NOMO-1 treated with dmso at 0.1 percent for 144 hours (cell line): ENCODE data around the gene CSF2RB.
"Not testable (repeated sequence)": the region's sequence is repeated elsewhere in the genome, so short reads cannot be mapped to it uniquely, and the experiment has no call there.

Experiments
- DNase-seq: peaks from one replicate; lab custom pipeline; 2025; ENCODE audit not compliant: unreplicated experiment; lab: John Stamatoyannopoulos, UW

The CSF2RB gene

DNA sequence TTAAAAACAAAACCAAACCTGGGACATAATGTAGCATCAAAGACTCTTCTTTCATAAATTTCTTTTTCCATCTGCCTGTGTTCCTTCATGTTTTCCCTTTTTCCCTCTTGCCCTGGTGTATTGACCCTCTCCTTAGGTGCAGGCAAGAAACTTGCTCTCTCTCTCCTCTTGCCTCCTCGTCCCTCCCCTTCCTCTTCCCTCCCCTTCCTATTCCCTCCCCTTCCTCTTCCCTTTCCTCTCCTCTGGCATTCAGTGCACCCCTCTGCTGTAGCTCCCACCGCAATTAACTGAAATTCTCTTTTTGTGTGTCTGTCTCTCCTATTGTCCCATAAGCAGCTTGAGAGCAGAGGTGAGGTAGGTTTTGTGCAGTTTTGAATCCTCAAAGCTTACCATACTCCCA, 49.9 kb downstream of the CSF2RB start:
- no peak for DNase-seq

DNA sequence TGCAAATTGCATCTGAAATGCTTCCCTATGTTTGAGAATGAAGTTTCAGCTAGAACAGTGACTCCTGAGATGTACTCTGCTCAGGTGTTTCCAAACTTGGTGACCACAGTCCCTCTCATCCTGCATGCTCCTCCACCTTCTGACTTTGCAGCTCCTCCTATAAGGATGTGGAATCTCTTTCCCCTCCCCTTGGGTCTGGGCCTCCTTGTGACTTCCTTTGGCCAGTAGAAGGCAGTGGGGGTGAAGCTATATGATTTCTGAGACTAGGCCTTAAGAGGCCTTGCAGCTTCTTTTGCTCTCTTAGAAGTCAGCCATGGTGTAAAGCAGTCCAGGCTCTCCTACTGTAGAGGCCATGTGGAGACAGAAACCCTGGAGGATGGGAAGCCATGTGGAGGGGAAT, 50.7 kb downstream of the CSF2RB start:
- no peak for DNase-seq

DNA sequence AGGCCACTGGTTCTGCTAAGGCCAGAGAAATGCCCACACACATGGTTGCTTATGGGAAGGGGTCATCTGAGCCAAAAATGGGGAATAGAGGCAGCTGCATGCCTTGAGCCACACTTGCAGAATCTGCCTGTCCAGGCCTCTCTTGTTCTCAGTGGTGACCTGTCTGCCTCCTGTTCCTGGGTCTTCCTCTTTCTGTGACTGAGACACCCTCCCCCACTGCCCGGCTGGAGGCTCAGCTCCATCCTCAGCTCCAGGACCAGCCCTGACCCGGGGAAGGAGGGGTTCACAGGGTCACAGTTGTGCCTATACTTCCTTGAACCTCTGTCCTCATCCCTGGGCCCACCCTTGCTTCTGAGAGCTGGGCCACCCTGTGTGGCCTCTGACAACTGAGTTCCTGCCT, 52.3 kb downstream of the CSF2RB start:
- DNase-seq: no peak

DNA sequence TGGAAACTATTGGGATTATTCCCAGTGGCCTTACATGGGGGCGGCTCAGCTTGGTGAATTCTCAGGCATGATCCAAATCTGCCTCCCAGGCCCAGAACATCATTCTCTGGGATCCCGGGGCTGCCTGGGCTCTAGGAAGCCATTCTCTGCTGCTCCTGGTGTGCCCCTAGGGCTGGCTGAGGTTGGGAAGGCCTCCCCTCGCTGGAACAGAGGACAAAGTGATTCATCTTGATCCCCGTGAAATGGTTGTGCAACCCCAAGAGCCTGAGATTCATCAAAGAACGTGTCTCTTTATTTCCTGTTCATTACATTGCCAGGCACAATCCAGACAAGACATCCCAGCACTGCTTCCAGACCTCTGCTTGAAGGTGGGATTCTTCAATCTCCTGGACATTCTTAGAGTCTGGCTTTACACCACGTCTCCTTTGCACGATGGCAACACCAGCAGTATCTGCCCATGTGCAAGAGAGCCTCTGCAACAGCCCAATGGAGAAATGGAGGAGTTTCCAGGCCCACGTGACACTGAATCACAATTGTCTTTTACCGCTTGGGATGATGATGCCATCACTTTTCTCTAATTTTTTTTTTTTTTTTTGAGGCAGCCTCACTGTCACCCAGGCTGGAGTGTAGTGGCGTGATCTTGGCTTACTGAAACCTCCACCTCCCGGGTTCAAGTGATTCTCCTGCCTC, 53.6 kb downstream of the CSF2RB start:
- no peak for DNase-seq

DNA sequence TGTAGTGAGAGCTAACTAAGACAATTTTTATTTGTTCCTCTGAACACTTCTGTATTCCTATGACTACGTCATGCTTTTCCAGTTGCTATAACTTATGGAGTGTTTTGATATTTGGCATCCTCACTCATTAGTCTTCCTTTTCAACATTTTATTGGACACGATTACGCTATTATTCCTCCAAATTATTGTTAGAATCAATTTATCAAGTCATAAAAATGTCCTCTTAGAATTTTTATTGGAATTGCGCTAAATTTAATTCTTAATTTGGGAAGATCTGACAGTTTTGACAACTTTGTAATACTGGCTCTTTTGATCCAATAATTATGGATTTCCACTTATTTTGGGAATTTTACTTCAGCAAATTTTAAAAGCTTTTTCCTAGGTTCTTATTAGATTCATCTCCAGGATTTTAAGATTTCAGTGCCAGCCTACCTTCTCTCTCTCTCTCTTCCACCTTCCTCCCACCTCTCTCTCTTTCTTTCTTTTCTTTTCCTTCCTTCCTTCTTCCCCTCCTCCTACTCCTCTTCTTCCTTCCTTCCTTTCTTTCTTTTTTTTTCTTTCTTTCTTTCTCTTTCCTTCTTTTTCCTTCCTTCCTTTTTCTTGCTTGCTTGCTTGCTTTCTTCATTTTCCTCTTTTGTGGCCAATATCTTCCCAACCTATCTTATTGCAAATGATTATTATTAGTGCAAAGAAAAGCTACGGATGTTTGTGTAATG, 55.0 kb downstream of the CSF2RB start:
- DNase-seq: no peak

DNA sequence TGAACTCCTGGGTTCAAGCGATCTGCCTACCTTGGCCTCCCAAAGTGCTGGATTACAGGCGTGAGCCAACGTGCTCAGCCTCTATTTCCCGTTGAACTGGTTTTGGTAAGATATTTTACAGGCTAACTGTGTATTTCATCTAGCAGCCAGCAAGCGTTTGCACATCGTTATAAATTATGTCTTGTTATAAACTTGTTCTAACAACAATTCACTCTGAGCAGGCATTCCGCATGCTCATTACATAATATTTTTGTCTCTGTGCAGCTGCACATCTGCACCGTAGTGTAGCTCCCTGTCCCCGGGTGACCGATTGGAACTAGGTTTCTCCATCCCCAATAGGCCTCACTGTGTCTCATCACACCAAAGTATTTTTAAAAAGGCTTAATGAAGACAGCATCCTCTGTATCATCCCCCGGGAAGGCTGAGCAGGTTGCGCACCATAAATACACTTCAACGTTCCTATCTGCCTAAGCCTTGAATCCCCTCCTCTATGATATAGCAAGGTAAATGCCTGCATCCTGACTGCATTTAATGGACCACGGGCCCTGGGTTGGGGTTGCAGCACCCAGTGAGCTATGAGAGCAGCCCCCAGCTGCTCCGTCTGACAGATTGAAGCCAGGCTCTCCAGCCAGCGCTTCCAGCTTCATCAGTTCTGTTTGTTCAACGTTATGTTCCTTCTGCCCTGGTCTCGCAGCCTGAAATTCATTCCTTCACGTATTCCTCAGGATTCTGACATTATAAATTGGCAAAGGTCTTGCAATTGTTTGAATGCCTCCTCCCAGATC, 58.1 kb downstream of the CSF2RB start:
- no peak for DNase-seq

DNA sequence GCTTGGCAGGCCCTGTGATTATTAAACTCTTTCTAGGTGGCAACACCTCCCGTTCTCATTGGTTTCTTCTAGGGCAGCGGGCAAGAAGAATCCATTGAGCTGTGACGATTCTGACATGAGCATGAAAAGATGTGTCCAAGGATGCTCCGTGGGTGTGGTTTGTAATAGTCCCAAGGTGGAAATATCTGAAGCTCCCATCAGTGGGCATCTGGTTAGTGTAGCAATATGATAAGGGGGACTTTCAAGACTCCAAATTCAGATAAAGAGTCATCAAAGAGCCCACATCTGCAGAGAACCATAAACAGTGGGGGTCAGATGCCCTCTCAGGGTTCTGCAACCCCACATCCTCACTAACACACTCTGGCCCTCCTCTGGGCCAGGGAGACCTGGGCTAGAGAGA, 63.2 kb downstream of the CSF2RB start:
- no peak for DNase-seq

DNA sequence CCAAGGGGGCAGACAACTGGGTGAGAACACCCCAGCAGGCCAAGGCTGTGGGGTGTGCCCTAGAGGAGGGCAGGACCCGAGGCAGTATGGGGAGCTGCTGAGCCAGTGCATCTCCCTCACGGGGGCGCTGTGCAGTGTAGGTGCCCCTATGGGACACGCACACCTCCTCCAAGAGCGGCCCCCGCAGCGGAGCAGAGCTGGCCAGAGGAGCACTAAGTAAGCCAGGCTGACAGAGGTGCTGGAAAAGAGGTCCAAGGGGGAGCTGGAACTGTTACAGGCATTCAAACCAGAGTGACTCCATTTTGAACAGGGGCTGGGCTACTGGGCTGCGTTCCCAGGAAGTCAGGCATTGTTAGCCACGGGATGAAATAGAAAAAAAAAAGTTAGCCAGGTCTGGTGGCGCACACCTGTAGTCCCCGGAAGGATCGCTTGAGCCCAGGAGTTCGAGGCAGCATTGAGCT, 64.0 kb downstream of the CSF2RB start:
- DNase-seq: no peak

DNA sequence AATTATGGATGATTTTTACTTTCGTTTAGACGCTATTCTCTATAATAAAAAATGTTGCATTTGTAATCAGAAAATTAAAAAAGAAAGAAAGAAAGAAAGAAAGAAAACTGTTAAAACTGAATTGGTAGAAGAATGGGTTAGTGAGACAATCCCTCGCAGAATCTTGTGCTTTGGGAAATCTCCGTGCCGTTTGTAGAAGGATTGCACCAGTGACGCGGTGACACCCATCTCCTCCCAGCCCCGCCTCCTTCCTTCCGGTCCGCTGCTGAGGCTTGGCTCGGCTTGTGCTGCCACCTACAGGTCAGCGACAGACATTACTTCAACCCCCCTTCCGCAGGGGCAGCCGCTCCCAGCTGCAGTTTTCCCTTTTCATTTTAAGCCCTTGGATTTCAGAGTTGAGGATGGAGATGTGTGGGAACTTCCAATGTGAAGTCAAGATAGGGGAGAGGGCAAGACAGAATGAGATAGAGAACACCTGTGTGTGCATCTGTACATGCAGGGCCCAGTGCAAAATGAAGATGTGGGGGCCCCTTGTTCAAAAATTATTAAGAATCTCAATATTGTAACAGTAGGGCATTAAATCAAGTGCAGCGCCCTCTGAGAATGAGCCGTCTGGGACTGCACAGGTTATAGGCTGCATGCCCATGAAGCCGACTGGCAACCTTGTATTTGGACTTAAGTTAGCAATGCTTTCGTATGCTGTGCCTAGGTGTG, 64.7 kb downstream of the CSF2RB start:
- DNase-seq: peak; percentile 89

DNA sequence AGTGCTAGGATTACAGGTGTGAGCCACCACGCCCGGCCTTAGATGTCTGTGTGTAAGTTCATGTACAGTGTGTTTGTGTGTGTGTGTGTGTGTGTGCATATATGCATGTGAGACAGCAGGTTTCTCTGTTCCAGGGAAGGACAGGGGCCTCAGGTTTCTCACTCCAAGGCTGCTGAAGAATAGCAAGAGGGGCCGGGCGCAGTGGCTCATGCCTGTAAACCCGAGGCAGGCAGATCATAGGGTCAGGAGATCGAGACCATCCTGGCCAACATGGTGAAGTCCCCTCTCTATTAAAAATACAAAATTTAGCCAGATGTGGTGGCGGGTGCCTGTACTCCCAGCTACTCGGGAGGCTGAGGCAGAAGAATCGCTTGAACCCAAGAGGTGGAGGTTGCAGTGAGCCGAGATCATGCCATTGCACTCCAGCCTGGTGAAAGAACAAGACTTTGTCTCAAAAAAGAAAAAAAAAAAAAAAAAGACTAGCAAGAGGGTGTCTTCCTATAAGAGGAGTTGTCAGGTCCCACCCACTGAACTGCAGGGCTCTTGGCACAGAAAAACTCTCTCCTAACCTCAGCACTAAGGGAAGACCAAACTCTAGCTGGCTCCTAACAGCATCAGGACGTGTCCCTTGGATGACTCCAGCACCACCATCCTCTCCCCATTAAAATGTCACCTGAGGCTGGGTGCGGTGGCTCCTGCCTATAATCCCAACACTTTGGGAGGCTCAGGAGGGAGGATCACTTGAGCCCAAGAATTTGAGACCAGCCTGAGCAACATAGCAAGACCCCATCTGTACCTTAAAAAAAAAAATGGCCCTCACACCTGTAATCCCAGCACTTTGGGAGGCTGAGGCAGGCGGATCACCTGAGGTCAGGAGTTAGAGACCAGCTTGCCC, 65.8 kb downstream of the CSF2RB start:
- DNase-seq: no peak

DNA sequence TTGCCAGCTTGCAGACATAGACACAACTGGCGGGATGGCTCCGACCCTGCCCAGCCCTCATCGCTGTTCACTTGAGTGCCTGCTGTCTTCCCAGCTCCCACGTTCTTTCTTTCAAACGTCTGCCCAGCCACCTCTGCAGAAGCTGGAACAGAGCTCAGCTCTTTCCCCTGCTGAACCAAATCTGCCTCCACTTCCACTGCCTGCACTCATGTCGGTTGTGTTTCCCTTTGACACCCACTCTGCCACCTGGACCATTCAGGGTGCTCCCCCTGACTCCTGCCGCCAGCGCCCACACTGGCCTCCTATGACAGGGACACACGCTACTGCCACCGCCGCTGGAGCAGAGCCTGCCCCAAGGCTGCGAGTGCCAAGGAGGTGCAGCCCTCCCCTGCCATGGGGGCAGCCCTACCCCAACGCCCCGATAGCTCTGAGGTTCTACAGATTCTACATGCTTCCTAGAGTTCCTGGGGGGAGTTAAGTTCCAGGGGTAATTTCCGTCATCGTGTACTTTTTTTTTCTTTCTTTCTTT, 67.9 kb downstream of the CSF2RB start:
- no peak for DNase-seq

DNA sequence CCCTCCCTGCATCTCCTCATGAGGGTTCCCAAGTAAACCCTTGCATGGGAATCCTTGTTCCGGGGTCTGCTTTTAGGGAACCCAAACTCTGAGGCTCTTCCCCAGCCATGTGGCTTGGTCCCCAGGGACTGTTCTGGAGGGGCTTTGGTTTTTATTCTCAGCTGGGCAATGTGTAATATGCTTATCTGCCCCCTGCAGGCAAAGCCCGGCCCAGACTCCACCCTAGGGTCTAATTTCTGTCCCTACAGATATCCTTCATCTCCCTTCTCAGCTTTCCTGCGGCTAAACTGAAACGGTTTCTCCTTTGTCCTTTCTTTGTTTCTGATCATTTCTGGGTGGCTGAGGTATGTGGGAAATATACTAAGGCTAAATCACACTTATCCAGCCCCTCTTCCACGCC, 68.7 kb downstream of the CSF2RB start:
- no peak for DNase-seq

DNA sequence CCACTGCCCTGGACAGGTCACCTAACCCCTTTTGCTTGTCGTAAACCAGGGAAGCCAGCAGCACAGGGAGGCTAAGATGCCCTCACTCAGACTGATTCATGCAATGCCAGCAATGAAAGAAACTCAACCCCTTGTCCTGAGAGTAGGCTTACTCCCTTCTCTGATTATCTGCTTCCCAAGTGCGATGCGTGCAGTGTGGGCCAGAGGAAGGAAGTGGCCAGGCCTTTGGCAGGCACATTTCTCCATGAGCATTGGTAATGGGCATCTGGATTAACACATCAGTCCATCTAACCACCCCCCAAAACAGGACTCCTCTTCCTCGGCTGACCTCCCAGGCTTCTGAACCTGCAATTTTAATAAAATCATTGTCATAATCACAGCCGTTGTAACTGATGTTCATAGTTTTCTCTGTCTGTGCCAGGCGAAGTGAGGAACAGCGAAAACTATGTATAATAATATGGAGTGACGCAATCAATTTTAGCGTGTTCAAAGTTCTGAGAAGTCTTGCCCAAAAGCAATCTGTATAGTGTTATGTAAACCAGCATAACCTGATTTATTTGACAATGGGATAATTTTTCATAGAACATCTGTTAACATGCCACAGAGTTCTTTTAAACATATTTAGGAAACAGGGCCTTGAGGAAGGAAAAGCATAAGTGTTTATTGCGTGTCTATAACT, 71.9 kb downstream of the CSF2RB start:
- no peak for DNase-seq

DNA sequence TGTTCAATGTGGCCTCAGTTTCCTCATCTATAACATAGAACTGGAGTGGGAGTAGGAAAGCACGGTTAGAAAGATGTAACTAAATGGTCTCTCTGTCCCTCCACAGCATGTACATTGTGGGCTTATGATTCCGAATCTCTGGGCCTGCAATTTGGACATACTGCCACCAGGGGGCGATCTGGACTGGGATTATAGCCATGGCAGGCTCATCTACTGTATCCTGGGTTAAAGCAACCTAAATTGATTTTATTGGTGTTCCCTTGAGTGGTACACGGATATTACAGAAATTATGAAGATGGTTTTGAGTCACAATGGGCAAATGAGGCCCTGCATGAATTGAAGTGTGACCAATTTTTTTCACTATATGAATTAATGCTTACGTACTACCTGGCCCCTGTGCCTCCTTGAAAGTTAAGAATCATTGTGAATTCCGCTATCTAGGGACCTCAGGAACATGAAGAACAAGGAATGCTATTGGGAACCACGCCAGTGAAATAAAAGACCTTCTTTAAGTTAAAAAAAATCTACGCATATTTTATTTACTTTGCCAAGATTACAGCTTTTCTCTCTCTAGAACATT, 72.9 kb downstream of the CSF2RB start:
- no peak for DNase-seq

DNA sequence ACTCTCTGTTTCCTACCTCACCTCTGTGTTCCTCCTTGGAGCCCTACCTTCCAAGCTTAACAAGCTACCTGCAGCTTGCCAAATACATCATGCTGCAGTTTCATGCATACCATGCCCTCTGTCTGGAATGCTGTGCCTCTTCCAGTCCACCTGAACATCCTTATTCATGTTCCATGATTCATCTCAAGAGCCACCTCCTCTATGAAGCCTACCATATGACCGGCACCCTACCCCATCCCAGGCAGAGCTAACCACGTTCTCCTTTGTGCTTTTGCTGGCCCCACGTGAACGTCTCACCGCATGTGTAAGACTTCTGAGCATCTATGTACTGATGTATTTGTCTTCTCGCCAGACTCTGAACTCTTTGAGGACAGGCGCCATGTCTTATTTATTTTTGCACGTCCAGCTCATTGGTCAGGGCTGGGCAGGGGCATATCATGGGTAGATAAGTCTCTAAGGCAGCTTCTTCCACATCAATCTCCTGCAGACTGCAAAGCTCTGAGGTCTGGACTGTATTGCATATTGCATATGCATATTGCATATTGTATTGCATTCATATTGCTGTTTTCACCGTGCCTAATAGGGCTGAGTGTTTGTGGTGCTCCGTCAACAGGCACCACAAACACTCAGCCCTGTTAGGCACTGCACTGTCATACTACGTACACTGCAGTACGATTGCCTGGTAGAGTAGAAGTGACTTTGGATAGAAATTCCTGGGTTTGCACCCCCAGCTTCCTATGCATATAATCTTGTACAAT, 74.8 kb downstream of the CSF2RB start:
- DNase-seq: no peak

DNA sequence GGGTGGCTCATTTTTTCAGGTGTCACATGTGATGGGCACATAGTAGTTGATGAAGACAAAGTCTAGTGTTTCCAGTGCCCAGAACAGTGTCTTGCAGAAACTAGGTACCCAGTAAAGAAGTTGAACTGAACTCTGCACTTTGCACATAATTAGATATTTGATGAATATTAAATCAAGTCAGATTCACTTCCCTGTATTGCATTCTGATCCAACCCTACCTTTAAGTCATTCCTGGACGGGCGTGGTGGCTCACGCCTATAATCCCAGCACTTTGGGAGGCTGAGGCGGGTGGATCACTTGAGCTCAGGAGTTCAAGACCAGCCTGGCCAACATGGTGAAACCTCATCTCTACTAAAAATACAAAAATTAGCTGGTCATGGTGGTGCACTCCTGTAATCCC, 75.6 kb downstream of the CSF2RB start:
- DNase-seq: not testable (repeated sequence)
